HepG2 (cell line): ENCODE results near the gene HOXB5. TPM values are rescaled to one million over a fixed set of nuclear protein-coding genes. Genes with fewer than 3 reads are reported as not detected.

Source experiments
- ATAC-seq: fragments of 200-7000 bp; cut with Tn5 transposase; 3 replicates; pipeline ENCODE4 v1.9.1; 2020; ENCODE audit warnings: mild to moderate bottlenecking, moderate library complexity
- BruUV-seq: library from RNA; stranded (reverse); fragments of 400-500 nt; replicated peaks from 2 replicates; lab custom pipeline; 2021; lab: Mats Ljungman, UMichigan
- CTCF ChIA-PET: fragments of 300-600 bp; formaldehyde crosslinking; extraction: SDS; loops from one replicate; lab custom pipeline; 2021; ENCODE audit warnings: low total read pairs, inconsistent platforms, low intra/inter-chr PET ratio; lab: Yijun Ruan, JAX
- POLR2A ChIA-PET: fragments of 350-600 bp; sonication (Branson Sonifier 250); formaldehyde crosslinking; loops from one replicate; lab custom pipeline; 2020; ENCODE audit warnings: antibody characterized with exemption, inconsistent platforms; lab: Yijun Ruan, JAX
- DNase-seq: peaks from one replicate; pipeline ENCODE4 v3.0.0-alpha.2; 2015; ENCODE audit warnings: low spot score
- FAIRE-seq: peaks from 3 replicates; lab custom pipeline; 2011; peaks lifted over from hg19 to GRCh38; lab: Jason Lieb, UNC
- H2AFZ ChIP-seq: one replicate; pipeline ENCODE4 v1.6.1; 2011; ENCODE audit warnings: low read length, inconsistent platforms
- H3K27ac ChIP-seq: fragments of 300-600 bp; 3 replicates; pipeline ENCODE4 v1.8.0; 2011; ENCODE audit warnings: mixed run types, mild to moderate bottlenecking, mixed read lengths, low read length, inconsistent platforms; ENCODE audit not compliant: insufficient read depth; ENCODE audit errors: extremely low read length
- H3K27me3 ChIP-seq, 2 experiments: fragments of 200-600 bp in 1 of 2; 2 replicates in 1 of 2; 3 replicates in 1 of 2; pipeline versions ENCODE4 v1.6.0 to v1.8.0; 2011; ENCODE audit warnings: low read length in 2 of 2, mild to moderate bottlenecking in 2 of 2, moderate library complexity in 2 of 2, inconsistent platforms in 1 of 2; ENCODE audit not compliant: insufficient read depth in 2 of 2, control insufficient read depth in 1 of 2
- H3K36me3 ChIP-seq, 2 experiments: fragments of 200-600 bp in 1 of 2; replicated peaks in 1 of 2; 2 replicates in 1 of 2; 3 replicates in 1 of 2; pipeline versions ENCODE4 v1.5.1 to v1.8.0; 2011; ENCODE audit warnings: low read length in 2 of 2, inconsistent platforms in 1 of 2; ENCODE audit not compliant: insufficient read depth in 2 of 2, control insufficient read depth in 1 of 2
- H3K4me1 ChIP-seq: 2 replicates; pipeline ENCODE4 v1.5.1; 2012; ENCODE audit warnings: low read length, inconsistent platforms; ENCODE audit not compliant: insufficient read depth
- H3K4me2 ChIP-seq: 2 replicates; pipeline ENCODE4 v1.6.0; 2011; ENCODE audit warnings: low read depth, low read length, inconsistent platforms
- H3K4me3 ChIP-seq, 3 experiments: fragments of 200-600 bp in 1 of 3; sonication (generic), shearing (Covaris generic) in 1 of 3; replicated peaks in 1 of 3; 2 replicates each; pipeline ENCODE4 v1.5.1; 2011 to 2016; ENCODE audit warnings: low read length in 3 of 3, inconsistent platforms in 2 of 3, low read depth in 2 of 3, mild to moderate bottlenecking in 2 of 3, control low read depth in 1 of 3, mixed read lengths in 1 of 3; ENCODE audit not compliant: insufficient read depth in 1 of 3
- H3K79me2 ChIP-seq: one replicate; pipeline ENCODE4 v1.6.1; 2011; ENCODE audit warnings: low read length, inconsistent platforms; ENCODE audit not compliant: insufficient read depth
- H3K9ac ChIP-seq: 2 replicates; pipeline ENCODE4 v1.6.0; 2011; ENCODE audit warnings: mild to moderate bottlenecking, low read depth, low read length, inconsistent platforms; ENCODE audit not compliant: insufficient read depth
- H3K9me3 ChIP-seq: 2 replicates; pipeline ENCODE4 v1.5.1; 2012; ENCODE audit warnings: mild to moderate bottlenecking, low read length
- H4K20me1 ChIP-seq: 2 replicates; pipeline ENCODE4 v1.6.0; 2011; ENCODE audit warnings: inconsistent platforms, mild to moderate bottlenecking, low read length, moderate library complexity; ENCODE audit not compliant: insufficient read depth
- AGO1 ChIP-seq: fragments of 200-400 bp; formaldehyde crosslinking; IDR thresholded peaks from 2 replicates; pipeline ENCODE4 v1.6.1; 2017; ENCODE audit warnings: mild to moderate bottlenecking, low read depth, low read length, moderate library complexity; ENCODE audit not compliant: poor library complexity, severe bottlenecking
- HHEX ChIP-seq: IDR thresholded peaks from 2 replicates; pipeline ENCODE4 v1.6.1; 2016; ENCODE audit warnings: control low read depth
- HIC2 ChIP-seq: sonication (generic); formaldehyde crosslinking; IDR thresholded peaks from 2 replicates; pipeline ENCODE4 v1.9.0; 2022; ENCODE audit warnings: low read depth, missing genetic modification reagents
- THYN1 ChIP-seq: sonication (generic); formaldehyde crosslinking; IDR thresholded peaks from 2 replicates; pipeline ENCODE4 v1.8.1; 2023; ENCODE audit warnings: low read depth, mild to moderate bottlenecking, moderate library complexity, missing genetic modification reagents, borderline replicate concordance
- ZHX2 ChIP-seq, 2 experiments: sonication (generic) in 1 of 2; formaldehyde crosslinking in 1 of 2; IDR thresholded peaks; 2 replicates each; pipeline versions ENCODE4 v1.6.1 to v1.9.0; 2014 to 2022; ENCODE audit warnings: antibody characterized with exemption in 1 of 2, borderline replicate concordance in 1 of 2, inconsistent platforms in 1 of 2, low read depth in 1 of 2, missing genetic modification reagents in 1 of 2
- ZNF276 ChIP-seq: sonication (generic); formaldehyde crosslinking; IDR thresholded peaks from 2 replicates; pipeline ENCODE4 v1.4.0; 2020; ENCODE audit warnings: mild to moderate bottlenecking, low read depth, missing genetic modification reagents
- ZNF558 ChIP-seq: sonication (generic); formaldehyde crosslinking; IDR thresholded peaks from 2 replicates; pipeline ENCODE4 v1.9.0; 2022; ENCODE audit warnings: mild to moderate bottlenecking, missing genetic modification reagents, borderline replicate concordance
- WGBS: methylation state at CpG from one replicate; pipeline ENCODE4 v1.1.6; 2017; ENCODE audit warnings: low lambda C conversion rate; 5-methylcytosine and 5-hydroxymethylcytosine counted together
- in situ Hi-C: cut with HindIII; loops from 2 replicates; pipeline ENCODE4 v1.10.0; 2017; ENCODE audit warnings: low pct_unique_long_range_greater_than_20kb; ENCODE audit not compliant: extremely low pct_ligation_motif_present
- intact Hi-C: fragments of 100-400 bp; cut with micrococcal nuclease; formaldehyde crosslinking; loops from one replicate; pipeline ENCODE4 v1.10.0; 2022; ENCODE audit not compliant: unreplicated experiment
- polyA plus RNA-seq, 8 experiments: library from polyadenylated mRNA; depleted of rRNA in 3 of 8; stranded (reverse) in 7 of 8; unstranded in 1 of 8; fragments of >200 nt; fragmentation: Illumina TruSeq in 4 of 8; extraction: Trizol in 4 of 8; gene quantifications; 2 replicates each; pipeline versions ENCODE4 v1.2.1 to v1.2.3, GENCODE V29; 2011 to 2016; ENCODE audit warnings: low read depth in 4 of 8, missing spikeins in 1 of 8, mixed read lengths in 1 of 8; ENCODE audit not compliant: insufficient read depth in 1 of 8
- total RNA-seq, 5 experiments: library from RNA; depleted of rRNA; stranded (reverse); fragments of >200 nt; fragmentation: Illumina TruSeq; extraction: Trizol; gene quantifications; 2 replicates each; pipeline ENCODE4 v1.2.3, GENCODE V29; 2016; ENCODE audit warnings: low read depth in 1 of 5
- TF ChIP-seq, protein P1 (sequence below): sonication (generic); formaldehyde crosslinking; conservative IDR thresholded peaks from 2 replicates; pipeline ENCODE4 v1.5.0; 2020; ENCODE audit warnings: missing genetic modification reagents
- TF ChIP-seq, protein P2 (sequence below): sonication (generic); formaldehyde crosslinking; IDR thresholded peaks from 2 replicates; pipeline ENCODE4 v1.4.0; 2020; ENCODE audit warnings: missing genetic modification reagents; ENCODE audit errors: not compliant biosample characterization

Gene HOXB5
- total and polyA plus RNA-seq, 2 of the 13 experiments (the other 11 are each of a cell fraction or from before 2014, with no cell fraction given), result not detected

DNA sequence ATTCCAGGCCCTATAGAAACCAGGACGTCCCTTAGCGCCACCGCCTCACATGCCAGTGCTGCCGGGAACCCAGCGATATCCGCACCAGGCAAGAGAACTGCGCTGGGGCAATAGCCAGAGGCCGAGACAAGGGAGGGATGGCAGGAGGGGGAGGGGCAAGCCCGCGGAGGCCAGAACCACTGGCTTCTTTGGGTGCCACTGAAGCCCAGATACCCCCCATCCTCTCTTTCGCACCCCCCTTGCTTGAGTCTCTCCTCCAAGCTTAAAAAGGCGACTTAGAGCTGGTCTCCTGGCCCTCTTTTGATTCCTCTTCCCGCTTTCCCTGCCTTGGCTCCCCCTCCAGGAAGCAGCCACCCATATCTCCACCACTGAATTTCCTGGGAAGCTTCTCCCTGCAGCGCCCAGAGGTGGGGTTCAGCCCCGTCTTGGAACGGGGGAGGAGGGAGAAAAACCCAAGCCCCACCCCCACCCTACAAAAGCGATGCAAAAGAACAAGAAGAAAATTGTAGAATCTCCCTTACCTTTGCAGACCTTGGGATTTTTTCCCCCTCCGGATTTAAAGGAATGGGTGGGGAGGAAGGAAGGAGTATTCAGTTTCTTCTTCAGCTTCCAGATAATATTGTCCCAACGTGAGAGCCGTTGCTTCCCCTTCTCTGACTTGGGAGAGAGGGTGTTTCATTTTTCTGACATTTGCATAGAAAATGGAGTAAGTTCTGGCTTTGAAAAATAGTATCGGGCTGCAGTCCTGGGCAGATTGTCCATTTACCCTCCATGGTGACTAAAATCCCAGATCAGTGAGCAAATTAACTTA is 10.6 kb upstream of the HOXB5 start:
- in situ Hi-C loops (no loop called here), intact Hi-C loops (no loop called here)
- WGBS, result 8% methylated on average over 21 of the region's 21 CpGs
- ChIA-PET CTCF (no interaction called here), POLR2A (no interaction called here)
- BruUV-seq, result no TSS peak
- FAIRE-seq, result no peak
- Histone ChIP-seq H2AFZ (no peak overlapping the region), H3K27me3 (peaks cover 25 to 95% of the 10 kb centered on the region in 2 experiments; a peak in 4 of 5 replicates), H3K4me3 (no peak overlapping the region), H3K79me2 (no peaks in the 10 kb centered on the region), H3K27ac (no peak overlapping the region), H3K9ac (no peak overlapping the region), H3K9me3 (no peaks in the 10 kb centered on the region), H4K20me1 (peaks cover 2% of the 10 kb centered on the region; the same call in 1 of the 2 replicates), H3K4me1 (peaks cover 10% of the 10 kb centered on the region; the same call in 1 of the 2 replicates), H3K4me2 (no peak overlapping the region), H3K36me3 (no peaks in the 10 kb centered on the region)
- no peak for DNase-seq
- ATAC-seq, result no peak
- no peak for TF ChIP-seq AGO1
- no peak for TF ChIP-seq HIC2 (CRISPR knock-in tag)
- no peak for TF ChIP-seq ZHX2 (IDR thresholded peaks at IDR 0.05; ENCODE audit: low read depth)
- TF ChIP-seq ZHX2 (CRISPR knock-in tag; IDR thresholded peaks at IDR 0.05; ENCODE audit: borderline replicate concordance), result no peak
- TF ChIP-seq, protein P1, sequence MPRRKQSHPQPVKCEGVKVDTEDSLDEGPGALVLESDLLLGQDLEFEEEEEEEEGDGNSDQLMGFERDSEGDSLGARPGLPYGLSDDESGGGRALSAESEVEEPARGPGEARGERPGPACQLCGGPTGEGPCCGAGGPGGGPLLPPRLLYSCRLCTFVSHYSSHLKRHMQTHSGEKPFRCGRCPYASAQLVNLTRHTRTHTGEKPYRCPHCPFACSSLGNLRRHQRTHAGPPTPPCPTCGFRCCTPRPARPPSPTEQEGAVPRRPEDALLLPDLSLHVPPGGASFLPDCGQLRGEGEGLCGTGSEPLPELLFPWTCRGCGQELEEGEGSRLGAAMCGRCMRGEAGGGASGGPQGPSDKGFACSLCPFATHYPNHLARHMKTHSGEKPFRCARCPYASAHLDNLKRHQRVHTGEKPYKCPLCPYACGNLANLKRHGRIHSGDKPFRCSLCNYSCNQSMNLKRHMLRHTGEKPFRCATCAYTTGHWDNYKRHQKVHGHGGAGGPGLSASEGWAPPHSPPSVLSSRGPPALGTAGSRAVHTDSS (CRISPR knock-in tag), result no peak
- TF ChIP-seq THYN1 (CRISPR knock-in tag), result no peak
- TF ChIP-seq ZNF276, result no peak
- TF ChIP-seq, protein P2, sequence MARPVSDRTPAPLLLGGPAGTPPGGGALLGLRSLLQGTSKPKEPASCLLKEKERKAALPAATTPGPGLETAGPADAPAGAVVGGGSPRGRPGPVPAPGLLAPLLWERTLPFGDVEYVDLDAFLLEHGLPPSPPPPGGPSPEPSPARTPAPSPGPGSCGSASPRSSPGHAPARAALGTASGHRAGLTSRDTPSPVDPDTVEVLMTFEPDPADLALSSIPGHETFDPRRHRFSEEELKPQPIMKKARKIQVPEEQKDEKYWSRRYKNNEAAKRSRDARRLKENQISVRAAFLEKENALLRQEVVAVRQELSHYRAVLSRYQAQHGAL (CRISPR knock-in tag), result no peak
- no peak for TF ChIP-seq ZNF558 (CRISPR knock-in tag)
- no peak for TF ChIP-seq HHEX (CRISPR knock-in tag)
